ENCODE measurements around the gene SYNJ2. TPM values are rescaled to one million over a fixed set of nuclear protein-coding genes. Genes with fewer than 3 reads are reported as not detected.
"Not testable (repeated sequence)": the region's sequence is repeated elsewhere in the genome, so short reads cannot be mapped to it uniquely, and the experiment has no call there.

The SYNJ2 gene
- total RNA-seq, 1 donor from 2014 or later, result 31.8 TPM

GRCh38 chr6:157946865-157947532 is 34.7 kb upstream of the SYNJ2 start:
- no peak overlapping the region for H3K4me3 ChIP-seq (ENCODE audit: insufficient read depth, low read depth, low read length)
- no peak overlapping the region for H3K9ac ChIP-seq (ENCODE audit: low read length)
- Mint-ChIP-seq H3K4me1 (ENCODE audit: low read depth, unreplicated experiment) (no peaks in the 10 kb centered on the region), H3K36me3 (ENCODE audit: low read depth, unreplicated experiment) (peaks cover 27% of the 10 kb centered on the region), H3K27me3 (ENCODE audit: low read depth, unreplicated experiment) (no peaks in the 10 kb centered on the region), H3K27ac (ENCODE audit: unreplicated experiment) (no peak overlapping the region), H3K4me3 (ENCODE audit: unreplicated experiment) (no peak overlapping the region), H3K9me3 (ENCODE audit: unreplicated experiment) (peaks cover 14% of the 10 kb centered on the region)
- no peak overlapping the region for H3K27ac ChIP-seq (ENCODE audit: low read depth, low read length)
- TF ChIP-seq CTCF (IDR thresholded peaks at IDR 0.05; ENCODE audit: insufficient read depth, low read depth, low read length) (peak; percentile 32), EZH2 (IDR thresholded peaks at IDR 0.05; ENCODE audit: insufficient read depth, low read length) (no peak)
- no peak overlapping the region for H2AFZ ChIP-seq (ENCODE audit: low read depth, low read length)
- no peak for FAIRE-seq
- peaks cover 5% of the 10 kb centered on the region for H3K36me3 ChIP-seq (ENCODE audit: insufficient read depth, low read length)
- peaks cover 12% of the 10 kb centered on the region for H3K4me1 ChIP-seq (ENCODE audit: insufficient read depth, low read length)
- H4K20me1 ChIP-seq (ENCODE audit: insufficient read depth, low read length), result no peaks in the 10 kb centered on the region
- no peaks in the 10 kb centered on the region for H3K9me3 ChIP-seq (ENCODE audit: insufficient read depth, low read depth, low read length)
- H3K4me2 ChIP-seq (ENCODE audit: low read length), result no peak overlapping the region
- H3K79me2 ChIP-seq (ENCODE audit: insufficient read depth, low read length), result no peaks in the 10 kb centered on the region
- H3K27me3 ChIP-seq (ENCODE audit: insufficient read depth, low read length), result no peaks in the 10 kb centered on the region
- DNase-seq (ENCODE audit: low read depth), result no peak

DNA sequence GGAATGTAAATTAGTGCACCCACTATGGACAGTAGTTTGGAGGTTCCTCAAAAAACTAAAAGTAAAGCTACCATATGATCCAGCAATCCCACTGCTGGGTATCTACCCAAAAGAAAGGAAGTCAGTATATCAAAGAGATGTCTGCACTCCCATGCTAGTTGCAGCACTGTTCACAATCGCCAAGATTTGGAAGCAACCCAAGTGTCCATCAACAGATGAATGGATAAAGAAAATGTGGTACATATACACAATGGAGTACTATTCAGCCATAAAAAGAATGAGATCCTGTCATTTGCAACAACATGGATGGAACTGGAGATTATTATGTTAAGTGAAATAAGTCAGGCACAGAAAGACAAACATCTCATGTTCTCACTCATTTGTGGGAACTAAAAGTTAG is 30.8 kb upstream of the SYNJ2 start:
- H3K27ac Mint-ChIP-seq (ENCODE audit: unreplicated experiment); H3K27me3 Mint-ChIP-seq (ENCODE audit: low read depth, unreplicated experiment): not testable (repeated sequence)

GRCh38 chr6:157951828-157952227 is 29.8 kb upstream of the SYNJ2 start:
- Histone ChIP-seq H3K9ac (ENCODE audit: low read length) (no peak overlapping the region), H3K4me3 (ENCODE audit: insufficient read depth, low read depth, low read length) (no peak overlapping the region), H3K79me2 (ENCODE audit: insufficient read depth, low read length) (no peaks in the 10 kb centered on the region), H4K20me1 (ENCODE audit: insufficient read depth, low read length) (no peaks in the 10 kb centered on the region), H2AFZ (ENCODE audit: low read depth, low read length) (no peak overlapping the region), H3K36me3 (ENCODE audit: insufficient read depth, low read length) (no peaks in the 10 kb centered on the region), H3K27me3 (ENCODE audit: insufficient read depth, low read length) (no peaks in the 10 kb centered on the region), H3K4me2 (ENCODE audit: low read length) (no peak overlapping the region), H3K27ac (ENCODE audit: low read depth, low read length) (no peak overlapping the region), H3K4me1 (ENCODE audit: insufficient read depth, low read length) (no peaks in the 10 kb centered on the region), H3K9me3 (ENCODE audit: insufficient read depth, low read depth, low read length) (no peaks in the 10 kb centered on the region)
- Mint-ChIP-seq H3K36me3 (ENCODE audit: low read depth, unreplicated experiment) (peaks cover 8% of the 10 kb centered on the region), H3K4me3 (ENCODE audit: unreplicated experiment) (no peak overlapping the region), H3K9me3 (ENCODE audit: unreplicated experiment) (peaks cover 14% of the 10 kb centered on the region), H3K27ac (ENCODE audit: unreplicated experiment) (no peak overlapping the region), H3K27me3 (ENCODE audit: low read depth, unreplicated experiment) (peaks cover 5% of the 10 kb centered on the region), H3K4me1 (ENCODE audit: low read depth, unreplicated experiment) (peaks cover 2% of the 10 kb centered on the region)
- FAIRE-seq (no peak), DNase-seq (ENCODE audit: low read depth) (no peak)
- TF ChIP-seq CTCF (IDR thresholded peaks at IDR 0.05; ENCODE audit: insufficient read depth, low read depth, low read length), result no peak
- no peak for TF ChIP-seq EZH2 (IDR thresholded peaks at IDR 0.05; ENCODE audit: insufficient read depth, low read length)

More for the DNA sequence above, 30.8 kb upstream of the SYNJ2 start:
- not testable (repeated sequence) for H3K27me3 ChIP-seq (ENCODE audit: insufficient read depth, low read length); DNase-seq (ENCODE audit: low read depth); H3K4me2 ChIP-seq (ENCODE audit: low read length); H4K20me1 ChIP-seq (ENCODE audit: insufficient read depth, low read length); H3K36me3 ChIP-seq (ENCODE audit: insufficient read depth, low read length); H3K4me1 ChIP-seq (ENCODE audit: insufficient read depth, low read length); H3K27ac ChIP-seq (ENCODE audit: low read depth, low read length); H3K4me1 Mint-ChIP-seq (ENCODE audit: low read depth, unreplicated experiment); H3K4me3 Mint-ChIP-seq (ENCODE audit: unreplicated experiment); H3K79me2 ChIP-seq (ENCODE audit: insufficient read depth, low read length); FAIRE-seq; H3K9ac ChIP-seq (ENCODE audit: low read length); H3K4me3 ChIP-seq (ENCODE audit: insufficient read depth, low read depth, low read length); H3K9me3 ChIP-seq (ENCODE audit: insufficient read depth, low read depth, low read length); H2AFZ ChIP-seq (ENCODE audit: low read depth, low read length)
- Mint-ChIP-seq H3K9me3 (ENCODE audit: unreplicated experiment) (peaks cover 14% of the 10 kb centered on the region), H3K36me3 (ENCODE audit: low read depth, unreplicated experiment) (peaks cover 15% of the 10 kb centered on the region)

All from astrocyte (in vitro differentiated cells and primary cell).